Heart right ventricle (tissue), 16 donors: Measurements from ENCODE around the gene IRX6. TPM values are rescaled to one million over a fixed set of nuclear protein-coding genes. Genes with fewer than 3 reads are reported as not detected.
A peak's percentile ranks its signal among the peaks of the same experiment; 100 is the strongest.

Experiments used
- ATAC-seq, 8 donors: fragments of 200-7000 bp; cut with Tn5 transposase; one replicate each; pipeline ENCODE4 v1.9.1; 2020; ENCODE audit warnings: mild to moderate bottlenecking in 8 of 8, moderate library complexity in 8 of 8, moderate number of reproducible peaks in 1 of 8
- DNase-seq, 2 donors: peaks; one replicate each; pipeline ENCODE4 v3.0.0-alpha.2; 2020
- H3K27ac ChIP-seq, 10 donors: fragments of 200-600 bp; sonication (generic) in 2 of 10; one replicate each; pipeline versions ENCODE4 v1.5.0 to v1.8.0; 2020 to 2022; ENCODE audit warnings: mild to moderate bottlenecking in 3 of 10
- H3K27me3 ChIP-seq, 7 donors: fragments of 200-600 bp; one replicate each; pipeline ENCODE4 v1.8.0; 2021 to 2022; ENCODE audit warnings: mild to moderate bottlenecking in 2 of 7
- H3K36me3 ChIP-seq, 9 donors: fragments of 200-600 bp; sonication (generic) in 1 of 9; one replicate each; pipeline versions ENCODE4 v1.5.0 to v1.8.0; 2020 to 2022; ENCODE audit warnings: mild to moderate bottlenecking in 2 of 9
- H3K4me1 ChIP-seq, 9 donors: fragments of 200-600 bp; sonication (generic) in 1 of 9; one replicate each; pipeline versions ENCODE4 v1.5.0 to v1.8.0; 2020 to 2022; ENCODE audit warnings: mild to moderate bottlenecking in 4 of 9
- H3K4me3 ChIP-seq, 10 donors: fragments of 200-600 bp; sonication (generic) in 2 of 10; one replicate each; pipeline versions ENCODE4 v1.5.0 to v1.8.0; 2020 to 2022; ENCODE audit warnings: mild to moderate bottlenecking in 7 of 10, moderate library complexity in 2 of 10
- H3K9me3 ChIP-seq, 11 donors: fragments of 200-600 bp in 10 of 11; sonication (generic) in 2 of 11; one replicate each; pipeline versions ENCODE4 v1.5.0 to v1.8.0; 2013 to 2022; ENCODE audit warnings: mild to moderate bottlenecking in 2 of 11, control low read depth in 1 of 11, moderate library complexity in 1 of 11
- WGBS, 2 donors: extraction: QIAGEN DNeasy Blood & Tissue Kit; methylation state at CpG; one replicate each; pipeline ENCODE4 v1.1.7; 2013; ENCODE audit warnings: inconsistent platforms in 1 of 2; 5-methylcytosine and 5-hydroxymethylcytosine counted together
- intact Hi-C, 10 donors: fragments of 100-400 bp; cut with DNase I; formaldehyde crosslinking; loops; one replicate each; pipeline versions ENCODE4 v1.11.1 to v1.14.2; 2022
- polyA plus RNA-seq, 2 donors: library from polyadenylated mRNA; stranded (reverse); fragments of 200-250 nt; gene quantifications; one replicate each; pipeline ENCODE4 v1.2.3, GENCODE V29; 2013
- total RNA-seq, 10 donors: library from RNA; stranded (reverse); fragmentation: NEBNext Ultra II Directional in 3 of 10; extraction: Animal tissue kit (Norgen Biotek cat#: 25700) in 3 of 10; gene quantifications; one replicate each; pipeline versions ENCODE4 v1.2.1 to v1.2.4, GENCODE V29; 2021 to 2023
- TF ChIP-seq, protein P1 (sequence below), 9 donors: fragments of 200-600 bp; sonication (generic) in 2 of 9; IDR thresholded peaks; one replicate each; pipeline versions ENCODE4 v1.5.0 to v1.8.0; 2021 to 2022; ENCODE audit warnings: antibody characterized with exemption in 9 of 9, mild to moderate bottlenecking in 5 of 9, moderate library complexity in 1 of 9
- donor health status: Arrhythmogenic right ventricular cardiomyopathy.
- donor health status: ischemic (EF 13 %, LVEDD 7.1; RV severe dilation, severe dysfunction).
- donor health status: healthy with polysubstance abuse.
- donor health status: DM: no; HTN: yes; CAD: no.
- donor health status: DM: no; HTN: no; CAD: no.
- donor health status: ischemic (EF 25% LVEDD 6.9; RV normal size, moderate dysfunction).
- donor health status: ischemic (EF 25% LVEDD 5.7; RV mildly dilated, moderate dysfunction).
- donor health status: healthy.
- donor health status: DM: yes; HTN: yes; CAD: no.
- donor health status: Ischemic cardiomyopathy.
- donor health status: ischemic (EF 35%, LVEDD 5.7; RV mildly dilated, moderate dysfunction).
- donor health status: nonischemic (EF 11% LVEDD 7.7; RV severe dilation, severe dysfunction).
- donor health status: DM: yes; HTN: yes; CAD: no.
- donor health status: PGD.
- donor health status: ischemic (EF 29% LVEDD 5.4; RV normal size, mild dysfunction).
- donor health status: nonischemic (EF 23%, LVEDD 6.1; RV moderate dilation, normal function).

The IRX6 gene
- total and polyA plus RNA-seq, 12 donors: 0.18 to 28.1 (median 12.5) TPM

DNA sequence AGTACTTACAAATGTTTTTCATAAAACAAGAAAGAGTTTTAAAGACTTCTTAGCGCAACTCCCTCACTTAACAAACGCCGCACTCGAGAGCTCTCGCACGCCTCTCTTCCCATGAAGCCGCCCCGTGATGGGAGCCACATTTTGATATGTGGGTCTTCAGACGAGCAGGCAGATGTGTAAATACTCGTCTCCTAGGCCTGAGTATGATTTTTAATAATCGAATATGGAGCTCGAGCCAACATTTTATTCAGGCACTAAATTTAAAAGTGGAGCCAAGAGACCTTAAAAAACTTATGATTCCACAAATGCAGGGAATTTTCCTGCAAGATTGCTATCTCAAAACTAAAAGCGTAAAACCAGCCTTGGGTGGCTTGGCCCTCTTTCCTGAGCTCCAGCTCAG, 55.4 kb downstream of the IRX6 start:
- Histone ChIP-seq H3K27me3 (no peaks in the 10 kb centered on the region), H3K36me3 (no peaks in the 10 kb centered on the region), H3K9me3 (no peaks in the 10 kb centered on the region), H3K4me1 (peaks cover 0 to 24% (median 6%) of the 10 kb centered on the region in 9 donors), H3K27ac (peak overlapping the region in 6 of 10 donors; percentile 55 to 73 (median 66)), H3K4me3 (no peak overlapping the region)
- no peak for ATAC-seq
- no peak for DNase-seq
- TF ChIP-seq, protein P1, sequence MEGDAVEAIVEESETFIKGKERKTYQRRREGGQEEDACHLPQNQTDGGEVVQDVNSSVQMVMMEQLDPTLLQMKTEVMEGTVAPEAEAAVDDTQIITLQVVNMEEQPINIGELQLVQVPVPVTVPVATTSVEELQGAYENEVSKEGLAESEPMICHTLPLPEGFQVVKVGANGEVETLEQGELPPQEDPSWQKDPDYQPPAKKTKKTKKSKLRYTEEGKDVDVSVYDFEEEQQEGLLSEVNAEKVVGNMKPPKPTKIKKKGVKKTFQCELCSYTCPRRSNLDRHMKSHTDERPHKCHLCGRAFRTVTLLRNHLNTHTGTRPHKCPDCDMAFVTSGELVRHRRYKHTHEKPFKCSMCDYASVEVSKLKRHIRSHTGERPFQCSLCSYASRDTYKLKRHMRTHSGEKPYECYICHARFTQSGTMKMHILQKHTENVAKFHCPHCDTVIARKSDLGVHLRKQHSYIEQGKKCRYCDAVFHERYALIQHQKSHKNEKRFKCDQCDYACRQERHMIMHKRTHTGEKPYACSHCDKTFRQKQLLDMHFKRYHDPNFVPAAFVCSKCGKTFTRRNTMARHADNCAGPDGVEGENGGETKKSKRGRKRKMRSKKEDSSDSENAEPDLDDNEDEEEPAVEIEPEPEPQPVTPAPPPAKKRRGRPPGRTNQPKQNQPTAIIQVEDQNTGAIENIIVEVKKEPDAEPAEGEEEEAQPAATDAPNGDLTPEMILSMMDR (IDR thresholded peaks at IDR 0.05): no peak
- WGBS, 2 donors: 91 to 93% methylated on average over 13 of the region's 13 CpGs
- intact Hi-C loops: loop anchor here in 2 of 10 donors (5.0 to 10.0 kb wide), 3 partner anchors 445 to 1605 kb away; partner anchors contain the start of gene IRX5 (in 1 of the 2)

DNA sequence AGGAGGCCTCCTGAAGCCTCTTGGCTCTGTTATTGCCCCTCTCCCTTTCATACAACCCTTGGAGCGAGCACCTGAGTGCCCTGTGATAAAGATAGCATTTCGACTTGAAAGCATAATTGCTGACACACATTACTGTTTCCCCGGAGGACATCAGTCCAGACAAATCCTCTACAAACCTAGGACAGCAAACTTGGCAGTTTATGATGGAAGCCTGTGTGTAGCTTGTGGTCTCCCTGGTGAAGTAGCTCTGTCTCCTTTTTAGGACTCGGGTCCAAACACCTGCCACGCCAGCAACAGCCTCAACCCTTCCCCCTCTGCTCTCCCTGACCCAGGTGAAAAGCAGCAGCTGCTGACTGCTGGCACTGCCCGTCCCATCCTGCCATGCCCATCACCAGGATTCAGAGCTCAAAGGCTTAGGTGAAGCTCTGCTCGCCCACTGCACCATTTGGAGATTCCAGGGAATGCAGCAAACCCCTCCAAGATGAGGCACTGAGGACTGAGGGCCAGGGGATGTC, 55.9 kb downstream of the IRX6 start:
- intact Hi-C loops: loop anchor here in 2 of 10 donors (5.0 to 10.0 kb wide), 3 partner anchors 445 to 1605 kb away; partner anchors contain the start of gene IRX5 (in 1 of the 2)
- TF ChIP-seq, protein P1 (IDR thresholded peaks at IDR 0.05): no peak
- Histone ChIP-seq H3K27ac (peak overlapping the region in 6 of 10 donors; percentile 55 to 73 (median 66)), H3K4me3 (no peak overlapping the region), H3K4me1 (peaks cover 0 to 21% (median 6%) of the 10 kb centered on the region in 9 donors), H3K9me3 (no peaks in the 10 kb centered on the region), H3K27me3 (no peaks in the 10 kb centered on the region), H3K36me3 (no peaks in the 10 kb centered on the region)
- DNase-seq (no peak), ATAC-seq (peak in 6 of 8 donors; percentile 16 to 59 (median 27))
- 61 to 70% methylated on average over 7 of the region's 7 CpGs for WGBS, 2 donors

Other genes with a start within 250 kb of the IRX6 start
- 100 to 1,000 TPM in 5 of 10 donors, 10 to 100 TPM in 5; 42.3 to 157 (median 88.0) TPM for gene MMP2, start 155.0 kb downstream of the IRX6 start, total RNA-seq
- gene MMP2, start 155.0 kb downstream of the IRX6 start, polyA plus RNA-seq: 100 to 1,000 TPM in 1 of 2 donors, 10 to 100 TPM in 1; 36.1 to 119 TPM
- gene LPCAT2, start 184.9 kb downstream of the IRX6 start, total RNA-seq: 10 to 100 TPM in 1 of 10 donors, 1 to 10 TPM in 9; 4.7 to 10.9 (median 7.0) TPM
- gene LPCAT2, start 184.9 kb downstream of the IRX6 start, polyA plus RNA-seq: 1 to 10 TPM; 4.0 to 8.1 TPM
- gene CAPNS2, start 242.5 kb downstream of the IRX6 start, total RNA-seq: under 1 TPM in 4 of 10 donors, not detected in 6; 0.38 to 0.45 (median 0.40) TPM
- gene CAPNS2, start 242.5 kb downstream of the IRX6 start, polyA plus RNA-seq: under 1 TPM in 1 of 2 donors, not detected in 1; 0.06 TPM